Measurements from ENCODE around the gene COG4.

The COG4 gene

DNA sequence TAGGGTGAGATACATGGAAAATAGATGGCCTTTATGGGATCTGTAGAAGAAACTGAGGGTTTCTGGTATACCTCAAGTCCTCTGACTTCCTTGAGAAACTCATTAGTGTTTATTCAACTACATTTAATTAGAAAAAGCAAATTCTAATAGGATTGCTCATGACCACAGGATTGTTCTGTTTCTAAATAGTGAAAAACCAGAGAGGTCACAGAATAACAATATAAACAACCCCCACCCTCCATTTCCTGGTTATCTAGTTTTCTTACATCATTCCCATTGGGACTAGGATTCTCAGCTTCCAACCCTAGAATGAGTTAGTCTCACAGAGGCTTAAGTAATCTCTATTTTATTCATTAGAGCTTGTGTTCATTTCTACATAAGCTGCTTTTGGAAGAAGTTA is 30.3 kb upstream of the COG4 start:
- Histone ChIP-seq H3K4me3 (ENCODE audit: low read depth, low read length) (no peak overlapping the region), H3K27me3 (replicated peaks) (no peaks in the 10 kb centered on the region), H3K36me3 (replicated peaks) (peaks cover 80% of the 10 kb centered on the region), H3K27ac (peak overlapping the region; percentile 62)
- TF ChIP-seq, protein P1, sequence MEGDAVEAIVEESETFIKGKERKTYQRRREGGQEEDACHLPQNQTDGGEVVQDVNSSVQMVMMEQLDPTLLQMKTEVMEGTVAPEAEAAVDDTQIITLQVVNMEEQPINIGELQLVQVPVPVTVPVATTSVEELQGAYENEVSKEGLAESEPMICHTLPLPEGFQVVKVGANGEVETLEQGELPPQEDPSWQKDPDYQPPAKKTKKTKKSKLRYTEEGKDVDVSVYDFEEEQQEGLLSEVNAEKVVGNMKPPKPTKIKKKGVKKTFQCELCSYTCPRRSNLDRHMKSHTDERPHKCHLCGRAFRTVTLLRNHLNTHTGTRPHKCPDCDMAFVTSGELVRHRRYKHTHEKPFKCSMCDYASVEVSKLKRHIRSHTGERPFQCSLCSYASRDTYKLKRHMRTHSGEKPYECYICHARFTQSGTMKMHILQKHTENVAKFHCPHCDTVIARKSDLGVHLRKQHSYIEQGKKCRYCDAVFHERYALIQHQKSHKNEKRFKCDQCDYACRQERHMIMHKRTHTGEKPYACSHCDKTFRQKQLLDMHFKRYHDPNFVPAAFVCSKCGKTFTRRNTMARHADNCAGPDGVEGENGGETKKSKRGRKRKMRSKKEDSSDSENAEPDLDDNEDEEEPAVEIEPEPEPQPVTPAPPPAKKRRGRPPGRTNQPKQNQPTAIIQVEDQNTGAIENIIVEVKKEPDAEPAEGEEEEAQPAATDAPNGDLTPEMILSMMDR (IDR thresholded peaks at IDR 0.05; ENCODE audit: low read depth, low read length, missing control alignments), result no peak
- in situ Hi-C loops (cut with HindIII; ENCODE audit: low pct_ligation_motif_present, low sequenced_read_pairs), result no loop called here
- DNase-seq, result peak; percentile 58

DNA sequence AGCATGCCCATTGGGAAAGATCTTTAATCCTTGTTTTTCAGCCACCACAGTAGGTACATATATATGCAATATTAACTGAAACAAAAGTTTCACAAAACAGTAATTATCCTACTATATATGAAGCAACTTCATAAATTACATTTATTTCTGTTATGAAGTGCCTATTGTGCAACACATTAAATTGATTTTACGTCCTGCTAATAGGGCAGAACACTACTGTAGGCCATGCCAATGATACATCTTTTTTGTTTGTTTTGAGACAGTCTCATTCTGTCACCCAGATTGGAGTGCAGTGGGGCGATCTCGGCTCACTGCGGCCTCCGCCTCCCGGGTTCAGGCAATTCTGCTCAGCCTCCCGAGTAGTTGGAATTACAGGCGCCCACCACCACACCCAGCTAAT is 29.3 kb upstream of the COG4 start:
- no peaks in the 10 kb centered on the region for H3K27me3 ChIP-seq (replicated peaks)
- no peak overlapping the region for H3K27ac ChIP-seq
- in situ Hi-C loops (cut with HindIII; ENCODE audit: low pct_ligation_motif_present, low sequenced_read_pairs), result no loop called here
- TF ChIP-seq, protein P1 (IDR thresholded peaks at IDR 0.05; ENCODE audit: low read depth, low read length, missing control alignments), result no peak
- no peak for DNase-seq
- H3K36me3 ChIP-seq (replicated peaks), result peaks cover 81% of the 10 kb centered on the region
- H3K4me3 ChIP-seq (ENCODE audit: low read depth, low read length), result no peak overlapping the region

- in situ Hi-C loops (cut with HindIII; ENCODE audit: low pct_ligation_motif_present, low sequenced_read_pairs), result no loop called here
- no peaks in the 10 kb centered on the region for H3K27me3 ChIP-seq (replicated peaks)
- no peak overlapping the region for H3K4me3 ChIP-seq (ENCODE audit: low read depth, low read length)
- TF ChIP-seq, protein P1 (IDR thresholded peaks at IDR 0.05; ENCODE audit: low read depth, low read length, missing control alignments), result no peak
- H3K27ac ChIP-seq, result no peak overlapping the region
- H3K36me3 ChIP-seq (replicated peaks), result peaks cover 76% of the 10 kb centered on the region
- DNase-seq, result no peak
These were observed 28.4 kb upstream of the COG4 start for GRCh38 chr16:70551788-70552187.

- DNase-seq, result no peak
- in situ Hi-C loops (cut with HindIII; ENCODE audit: low pct_ligation_motif_present, low sequenced_read_pairs), result no loop called here
- H3K36me3 ChIP-seq (replicated peaks), result peaks cover 73% of the 10 kb centered on the region
These were observed 26.7 kb upstream of the COG4 start for GRCh38 chr16:70550082-70550481.

GRCh38 chr16:70548936-70549335 is 25.6 kb upstream of the COG4 start:
- no peak overlapping the region for H3K27ac ChIP-seq
- H3K4me3 ChIP-seq (ENCODE audit: low read depth, low read length), result no peak overlapping the region
- H3K36me3 ChIP-seq (replicated peaks), result peaks cover 73% of the 10 kb centered on the region
- DNase-seq, result no peak
- no peaks in the 10 kb centered on the region for H3K27me3 ChIP-seq (replicated peaks)
- TF ChIP-seq, protein P1 (IDR thresholded peaks at IDR 0.05; ENCODE audit: low read depth, low read length, missing control alignments), result no peak
- in situ Hi-C loops (cut with HindIII; ENCODE audit: low pct_ligation_motif_present, low sequenced_read_pairs), result no loop called here

More at GRCh38 chr16:70550082-70550481, 26.7 kb upstream of the COG4 start:
- no peak overlapping the region for H3K27ac ChIP-seq
- TF ChIP-seq, protein P1 (IDR thresholded peaks at IDR 0.05; ENCODE audit: low read depth, low read length, missing control alignments), result no peak
- no peak overlapping the region for H3K4me3 ChIP-seq (ENCODE audit: low read depth, low read length)
- H3K27me3 ChIP-seq (replicated peaks), result no peaks in the 10 kb centered on the region

- H3K27ac ChIP-seq, result no peak overlapping the region
- in situ Hi-C loops (cut with HindIII; ENCODE audit: low pct_ligation_motif_present, low sequenced_read_pairs), result no loop called here
- no peak for DNase-seq
- TF ChIP-seq, protein P1 (IDR thresholded peaks at IDR 0.05; ENCODE audit: low read depth, low read length, missing control alignments), result no peak
- no peak overlapping the region for H3K4me3 ChIP-seq (ENCODE audit: low read depth, low read length)
- peaks cover 89% of the 10 kb centered on the region for H3K36me3 ChIP-seq (replicated peaks)
- H3K27me3 ChIP-seq (replicated peaks), result no peaks in the 10 kb centered on the region
These were observed 21.2 kb upstream of the COG4 start for GRCh38 chr16:70544548-70544947.
